ENCODE results near the gene HSD17B3.
"Not testable (repeated sequence)": the region's sequence is repeated elsewhere in the genome, so short reads cannot be mapped to it uniquely, and the experiment has no call there.

The HSD17B3 gene

DNA sequence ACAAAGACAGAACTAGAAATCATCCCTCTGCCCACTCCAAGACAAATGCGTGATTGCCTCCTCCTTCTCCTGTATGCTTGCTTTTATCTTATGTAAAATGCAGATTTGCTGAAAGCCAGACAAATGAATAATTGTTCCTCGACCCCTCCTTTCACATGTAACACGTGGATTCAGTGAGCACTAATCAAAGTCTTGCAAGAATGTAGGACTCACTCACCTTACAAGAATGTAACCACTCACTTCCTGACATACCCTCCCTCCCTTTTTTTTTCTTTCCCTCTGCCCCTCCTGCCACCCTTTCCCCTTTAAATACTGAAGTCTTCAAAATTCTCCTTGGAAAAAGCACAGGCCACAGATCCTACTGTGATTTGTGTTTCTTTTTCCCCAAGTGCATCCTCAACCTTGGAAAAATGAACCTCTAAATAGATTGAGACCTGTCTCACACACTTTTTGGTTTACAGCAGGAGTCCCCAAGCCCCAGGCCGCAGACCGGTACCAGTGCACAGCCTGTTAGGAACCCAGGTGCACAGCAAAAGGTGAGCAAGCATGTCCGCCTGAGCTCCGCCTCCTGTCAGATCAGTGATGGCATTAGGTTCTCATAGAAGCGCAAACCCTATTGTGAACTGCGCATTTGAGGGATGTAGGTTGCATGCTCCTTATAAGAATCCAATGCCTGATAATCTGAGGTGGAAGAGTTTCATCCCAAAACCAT lies 29.4 kb upstream of the HSD17B3 start:
- H3K27me3 ChIP-seq (ENCODE audit: insufficient read depth, low read depth, severe bottlenecking) = no peaks in the 10 kb centered on the region
- no peak overlapping the region for H3K4me3 ChIP-seq (ENCODE audit: low read depth, low read length)
- H3K36me3 ChIP-seq = no peaks in the 10 kb centered on the region
- H3K27ac ChIP-seq = no peak overlapping the region
- DNase-seq = no peak
- TF ChIP-seq, protein P1, sequence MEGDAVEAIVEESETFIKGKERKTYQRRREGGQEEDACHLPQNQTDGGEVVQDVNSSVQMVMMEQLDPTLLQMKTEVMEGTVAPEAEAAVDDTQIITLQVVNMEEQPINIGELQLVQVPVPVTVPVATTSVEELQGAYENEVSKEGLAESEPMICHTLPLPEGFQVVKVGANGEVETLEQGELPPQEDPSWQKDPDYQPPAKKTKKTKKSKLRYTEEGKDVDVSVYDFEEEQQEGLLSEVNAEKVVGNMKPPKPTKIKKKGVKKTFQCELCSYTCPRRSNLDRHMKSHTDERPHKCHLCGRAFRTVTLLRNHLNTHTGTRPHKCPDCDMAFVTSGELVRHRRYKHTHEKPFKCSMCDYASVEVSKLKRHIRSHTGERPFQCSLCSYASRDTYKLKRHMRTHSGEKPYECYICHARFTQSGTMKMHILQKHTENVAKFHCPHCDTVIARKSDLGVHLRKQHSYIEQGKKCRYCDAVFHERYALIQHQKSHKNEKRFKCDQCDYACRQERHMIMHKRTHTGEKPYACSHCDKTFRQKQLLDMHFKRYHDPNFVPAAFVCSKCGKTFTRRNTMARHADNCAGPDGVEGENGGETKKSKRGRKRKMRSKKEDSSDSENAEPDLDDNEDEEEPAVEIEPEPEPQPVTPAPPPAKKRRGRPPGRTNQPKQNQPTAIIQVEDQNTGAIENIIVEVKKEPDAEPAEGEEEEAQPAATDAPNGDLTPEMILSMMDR (IDR thresholded peaks at IDR 0.05; ENCODE audit: low read depth, low read length) = no peak
- no peaks in the 10 kb centered on the region for H3K9me3 ChIP-seq (ENCODE audit: severe bottlenecking)

DNA sequence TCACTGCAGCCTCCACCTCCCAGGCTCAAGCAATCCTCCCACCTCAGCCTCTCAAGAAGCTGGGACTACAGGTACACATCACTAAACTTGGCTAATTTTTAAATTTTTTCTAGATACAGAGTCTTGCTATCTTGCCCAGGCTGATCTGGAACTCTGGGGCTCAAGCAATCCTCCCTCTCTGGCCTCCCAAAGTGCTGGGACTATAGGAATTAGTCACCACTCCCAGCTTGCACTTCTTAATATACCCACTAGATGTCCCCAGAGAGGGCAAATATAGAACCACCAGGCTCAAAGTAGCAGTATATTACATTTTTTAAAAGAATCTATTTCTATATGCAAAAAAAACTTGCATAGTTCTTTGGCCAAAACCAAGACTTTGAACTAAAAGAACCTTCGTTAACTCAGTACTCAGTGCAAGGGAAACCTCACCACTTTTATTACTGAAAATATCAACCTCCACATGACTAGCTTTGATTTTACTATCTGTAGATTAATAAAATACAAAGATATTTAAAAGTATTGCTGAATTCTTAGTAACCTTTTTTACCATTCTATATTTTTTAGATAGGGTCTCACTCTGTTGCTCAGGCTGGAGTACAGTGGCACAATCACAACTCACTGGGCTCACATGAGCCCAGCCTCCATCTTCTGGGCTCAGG lies 25.8 kb upstream of the HSD17B3 start:
- no peaks in the 10 kb centered on the region for H3K9me3 ChIP-seq (ENCODE audit: severe bottlenecking)
- no peak overlapping the region for H3K4me3 ChIP-seq (ENCODE audit: low read depth, low read length)
- H3K27me3 ChIP-seq (ENCODE audit: insufficient read depth, low read depth, severe bottlenecking) = no peaks in the 10 kb centered on the region
- TF ChIP-seq, protein P1 (IDR thresholded peaks at IDR 0.05; ENCODE audit: low read depth, low read length) = peak; percentile 56
- DNase-seq = peak; percentile 46
- H3K27ac ChIP-seq = no peak overlapping the region
- H3K36me3 ChIP-seq = no peaks in the 10 kb centered on the region

DNA sequence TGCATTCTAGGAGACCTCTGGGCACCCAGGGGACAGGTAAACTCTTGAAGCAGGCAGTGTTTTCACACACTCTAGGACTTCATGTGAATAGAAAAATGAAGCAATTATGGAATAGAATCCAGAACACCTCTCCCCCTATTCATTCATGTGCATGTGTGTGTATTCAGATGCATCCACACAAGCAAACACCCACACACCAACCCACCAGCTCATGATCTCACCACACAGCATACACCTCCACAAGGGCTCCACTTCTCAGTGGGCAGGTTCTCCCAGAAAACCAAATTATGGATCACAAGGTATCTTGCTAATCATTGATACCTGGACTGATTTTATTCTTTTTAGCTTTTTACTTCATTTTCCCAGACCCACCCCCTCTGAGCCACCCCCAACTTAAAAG lies 21.2 kb upstream of the HSD17B3 start:
- TF ChIP-seq, protein P1 (IDR thresholded peaks at IDR 0.05; ENCODE audit: low read depth, low read length) = no peak
- H3K4me3 ChIP-seq (ENCODE audit: low read depth, low read length) = no peak overlapping the region
- no peaks in the 10 kb centered on the region for H3K36me3 ChIP-seq
- DNase-seq = no peak
- H3K9me3 ChIP-seq (ENCODE audit: severe bottlenecking) = no peaks in the 10 kb centered on the region
- no peaks in the 10 kb centered on the region for H3K27me3 ChIP-seq (ENCODE audit: insufficient read depth, low read depth, severe bottlenecking)
- 0 out of 2 replicates have a peak overlapping the region, but pooled peaks have one; percentile 32 for H3K27ac ChIP-seq

DNA sequence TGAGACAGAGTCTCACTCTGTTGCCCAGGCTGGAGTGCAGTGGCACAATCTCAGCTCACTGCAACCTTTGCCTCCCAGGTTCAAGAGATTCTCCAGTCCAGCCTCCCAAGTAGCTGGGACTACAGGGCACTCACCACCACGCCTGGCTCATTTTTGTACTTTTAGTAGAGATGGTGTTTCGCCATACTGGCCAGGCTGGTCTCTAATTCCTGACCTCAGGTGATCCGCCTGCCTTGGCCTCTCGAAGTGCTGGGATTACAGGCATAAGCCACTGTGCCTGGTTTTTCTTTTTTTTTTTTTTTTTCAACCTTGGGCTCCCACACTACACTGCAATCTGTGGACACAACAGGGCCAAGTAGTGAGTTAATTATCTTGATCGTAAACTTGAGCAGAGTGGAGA lies 20.8 kb upstream of the HSD17B3 start:
- H3K4me3 ChIP-seq (ENCODE audit: low read depth, low read length); H3K27me3 ChIP-seq (ENCODE audit: insufficient read depth, low read depth, severe bottlenecking); H3K36me3 ChIP-seq; H3K9me3 ChIP-seq (ENCODE audit: severe bottlenecking): not testable (repeated sequence)
- peak; percentile 72 for DNase-seq
- H3K27ac ChIP-seq = 0 out of 2 replicates have a peak overlapping the region, but pooled peaks have one; percentile 32

DNA sequence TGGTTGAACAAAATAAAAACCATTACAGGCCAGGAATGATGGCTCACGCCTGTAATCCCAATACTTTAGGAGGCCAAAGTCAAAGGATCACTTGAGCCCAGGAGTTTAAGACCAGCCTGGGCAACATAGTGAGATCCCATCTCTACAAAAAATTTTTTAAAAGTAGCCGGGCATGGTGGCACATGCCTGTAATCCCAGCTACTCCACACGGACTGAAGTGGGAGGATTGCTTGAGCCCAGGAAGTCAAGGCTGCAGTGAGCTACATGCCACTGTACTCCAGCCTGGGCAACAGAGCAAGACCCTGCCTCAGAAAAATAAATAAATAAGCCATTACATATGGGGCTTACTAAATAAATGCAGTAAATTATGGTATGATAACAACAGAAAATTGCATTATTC lies 20.2 kb upstream of the HSD17B3 start:
- H3K36me3 ChIP-seq; H3K9me3 ChIP-seq (ENCODE audit: severe bottlenecking); H3K27me3 ChIP-seq (ENCODE audit: insufficient read depth, low read depth, severe bottlenecking); H3K27ac ChIP-seq; H3K4me3 ChIP-seq (ENCODE audit: low read depth, low read length); DNase-seq: not testable (repeated sequence)

DNA sequence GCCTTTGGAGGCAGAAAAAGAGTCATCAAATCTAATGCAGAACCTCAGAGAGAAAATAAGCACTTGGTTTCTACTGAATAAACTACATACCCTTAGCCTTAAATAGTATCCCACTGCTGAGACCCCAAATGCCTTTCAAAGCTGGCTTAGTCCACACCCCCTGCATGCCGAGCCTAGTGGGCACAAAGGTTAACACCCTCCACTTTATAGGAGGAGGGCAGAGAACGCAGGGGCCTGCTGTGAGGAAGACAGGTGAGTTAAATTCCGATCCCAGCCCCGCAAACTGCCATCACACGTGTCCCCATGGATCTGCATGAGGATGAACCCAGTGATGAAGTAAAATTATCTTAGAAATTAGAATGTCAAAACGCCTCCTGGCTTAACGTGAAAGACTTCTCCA lies 19.5 kb upstream of the HSD17B3 start:
- TF ChIP-seq, protein P1 (IDR thresholded peaks at IDR 0.05; ENCODE audit: low read depth, low read length) = no peak
- Histone ChIP-seq H3K4me3 (ENCODE audit: low read depth, low read length) (no peak overlapping the region), H3K27me3 (ENCODE audit: insufficient read depth, low read depth, severe bottlenecking) (no peaks in the 10 kb centered on the region), H3K9me3 (ENCODE audit: severe bottlenecking) (no peaks in the 10 kb centered on the region), H3K27ac (no peak overlapping the region), H3K36me3 (no peaks in the 10 kb centered on the region)
- DNase-seq = no peak

Measured in WERI-Rb-1 (cell line).